NB4 (cell line): ENCODE measurements around the gene DPYD.

Source experiments
- DNase-seq: peaks from one replicate; pipeline ENCODE4 v3.0.0; 2010; ENCODE audit warnings: low read depth
- H3K4me3 ChIP-seq: one replicate; pipeline ENCODE4 v1.5.1; 2011; ENCODE audit warnings: mild to moderate bottlenecking, low read depth, low read length, moderate library complexity
- MYC ChIP-seq: IDR thresholded peaks from 2 replicates; pipeline ENCODE4 v1.6.1; 2011; ENCODE audit warnings: low read depth, low read length
- POLR2A ChIP-seq: IDR thresholded peaks from 2 replicates; pipeline ENCODE4 v1.6.1; 2011; ENCODE audit warnings: mild to moderate bottlenecking; ENCODE audit not compliant: insufficient read length; ENCODE audit errors: extremely low read depth
- TF ChIP-seq, protein P1 (sequence below): IDR thresholded peaks from 2 replicates; pipeline ENCODE4 v1.6.1; 2011; ENCODE audit warnings: low read depth, low read length
- TF ChIP-seq, protein P2 (sequence below): IDR thresholded peaks from one replicate; pipeline ENCODE4 v1.5.1; 2012; ENCODE audit warnings: low read depth, low read length

DPYD gene

DNA sequence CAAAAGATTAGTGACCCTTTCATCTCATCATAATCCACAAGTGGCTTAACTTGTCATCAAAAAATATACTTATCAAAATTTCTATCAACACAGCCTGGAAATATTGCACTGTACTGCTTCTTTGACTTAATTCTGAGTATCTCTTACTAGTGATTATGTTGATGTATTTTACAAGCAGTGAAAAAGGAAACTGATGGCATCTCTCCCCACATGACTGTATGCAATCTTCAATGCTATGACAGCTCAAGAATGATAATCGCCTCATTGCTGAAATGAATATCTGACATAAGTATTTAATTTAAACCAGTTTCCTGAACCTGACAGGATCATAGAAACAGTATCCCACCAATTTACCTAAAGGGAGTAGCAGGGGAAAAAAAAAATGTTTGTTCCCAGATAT is 79.5 kb downstream of the DPYD start:
- DNase-seq = no peak
- H3K4me3 ChIP-seq = no peak overlapping the region
- no peak for TF ChIP-seq MYC
- no peak for TF ChIP-seq POLR2A
- TF ChIP-seq, protein P1, sequence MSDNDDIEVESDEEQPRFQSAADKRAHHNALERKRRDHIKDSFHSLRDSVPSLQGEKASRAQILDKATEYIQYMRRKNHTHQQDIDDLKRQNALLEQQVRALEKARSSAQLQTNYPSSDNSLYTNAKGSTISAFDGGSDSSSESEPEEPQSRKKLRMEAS = no peak
- TF ChIP-seq, protein P2, sequence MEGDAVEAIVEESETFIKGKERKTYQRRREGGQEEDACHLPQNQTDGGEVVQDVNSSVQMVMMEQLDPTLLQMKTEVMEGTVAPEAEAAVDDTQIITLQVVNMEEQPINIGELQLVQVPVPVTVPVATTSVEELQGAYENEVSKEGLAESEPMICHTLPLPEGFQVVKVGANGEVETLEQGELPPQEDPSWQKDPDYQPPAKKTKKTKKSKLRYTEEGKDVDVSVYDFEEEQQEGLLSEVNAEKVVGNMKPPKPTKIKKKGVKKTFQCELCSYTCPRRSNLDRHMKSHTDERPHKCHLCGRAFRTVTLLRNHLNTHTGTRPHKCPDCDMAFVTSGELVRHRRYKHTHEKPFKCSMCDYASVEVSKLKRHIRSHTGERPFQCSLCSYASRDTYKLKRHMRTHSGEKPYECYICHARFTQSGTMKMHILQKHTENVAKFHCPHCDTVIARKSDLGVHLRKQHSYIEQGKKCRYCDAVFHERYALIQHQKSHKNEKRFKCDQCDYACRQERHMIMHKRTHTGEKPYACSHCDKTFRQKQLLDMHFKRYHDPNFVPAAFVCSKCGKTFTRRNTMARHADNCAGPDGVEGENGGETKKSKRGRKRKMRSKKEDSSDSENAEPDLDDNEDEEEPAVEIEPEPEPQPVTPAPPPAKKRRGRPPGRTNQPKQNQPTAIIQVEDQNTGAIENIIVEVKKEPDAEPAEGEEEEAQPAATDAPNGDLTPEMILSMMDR = no peak

DNA sequence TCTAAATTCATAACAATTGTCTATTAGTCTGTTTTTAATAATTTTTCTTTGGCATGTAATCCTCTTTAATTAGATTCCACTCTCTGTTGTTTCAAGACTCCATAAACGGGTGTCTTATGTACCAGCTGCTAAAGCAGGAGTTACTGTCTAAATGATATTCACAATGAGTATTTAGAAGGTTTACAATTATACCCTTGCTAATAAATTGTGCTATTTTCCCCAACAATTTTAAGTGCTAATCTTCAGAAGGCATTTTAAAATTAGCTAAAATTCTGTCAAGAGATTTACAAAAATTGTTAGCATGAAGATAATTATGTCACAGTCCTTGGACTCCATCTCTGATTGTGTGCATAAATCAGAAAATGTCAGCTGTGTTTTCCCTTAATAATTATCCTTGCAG is 83.7 kb downstream of the DPYD start:
- no peak for DNase-seq
- TF ChIP-seq POLR2A (no peak), MYC (no peak)
- TF ChIP-seq, protein P1 = no peak
- TF ChIP-seq, protein P2 = no peak
- H3K4me3 ChIP-seq = no peak overlapping the region

DNA sequence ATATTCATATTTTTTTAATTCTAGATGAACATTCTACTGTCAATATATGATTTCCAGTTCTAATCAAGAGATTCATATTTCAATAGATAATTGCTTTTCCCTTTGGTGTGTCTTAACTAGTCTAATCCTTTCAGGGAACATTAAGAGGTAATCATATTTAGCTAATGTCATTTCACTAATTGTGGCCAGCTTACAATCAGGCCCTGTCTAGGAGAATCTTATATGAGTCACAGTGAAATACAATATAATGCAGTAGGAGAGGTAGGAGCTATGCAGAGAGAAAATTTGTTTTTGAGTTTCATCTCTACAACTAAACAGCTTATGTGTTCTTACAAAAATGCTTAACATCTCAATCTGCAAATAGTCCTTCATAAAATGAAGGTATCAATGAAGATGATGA is 85.9 kb downstream of the DPYD start:
- TF ChIP-seq, protein P2 = no peak
- TF ChIP-seq POLR2A = no peak
- TF ChIP-seq, protein P1 = no peak
- no peak for TF ChIP-seq MYC
- no peak for DNase-seq
- H3K4me3 ChIP-seq = no peak overlapping the region

DNA sequence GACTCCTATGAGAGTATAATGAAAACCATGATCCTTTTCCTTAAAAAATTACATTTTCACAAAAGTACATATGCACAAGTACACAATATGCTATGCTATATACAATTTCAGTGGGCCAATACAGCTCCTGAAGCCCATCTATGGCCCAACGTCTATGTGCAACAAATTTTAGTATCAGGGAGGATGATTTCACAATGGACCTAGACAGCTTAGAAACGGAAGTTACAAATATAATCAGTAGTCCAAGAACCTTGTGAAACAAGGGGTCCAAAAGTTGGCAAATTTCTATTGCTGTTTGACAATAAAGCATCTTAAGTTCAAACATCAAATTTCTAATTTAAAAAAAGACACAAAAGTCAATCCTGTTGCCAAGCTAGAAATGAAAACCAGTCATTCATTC is 87.0 kb downstream of the DPYD start:
- no peak overlapping the region for H3K4me3 ChIP-seq
- TF ChIP-seq, protein P2 = no peak
- TF ChIP-seq POLR2A (no peak), MYC (no peak)
- TF ChIP-seq, protein P1 = no peak
- DNase-seq = peak; percentile 8

DNA sequence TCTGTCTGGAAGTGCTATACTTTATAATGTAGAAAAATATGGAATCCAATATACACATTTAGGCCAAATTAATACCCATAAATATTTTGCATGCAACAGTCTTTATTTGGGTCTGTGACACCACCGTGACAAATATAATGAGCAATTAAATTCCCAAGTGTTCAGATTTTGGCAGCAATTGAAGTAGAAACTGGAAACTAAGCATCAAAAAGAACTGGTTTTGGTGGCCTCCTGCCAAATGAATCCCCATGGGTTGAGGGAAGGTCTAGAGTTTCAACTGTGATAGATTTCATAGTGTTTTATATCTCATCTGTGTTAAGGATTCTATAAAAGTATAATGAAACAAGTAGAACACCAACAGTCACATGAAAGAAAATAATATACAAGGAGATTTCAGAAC is 88.4 kb downstream of the DPYD start:
- TF ChIP-seq, protein P1 = no peak
- TF ChIP-seq MYC = no peak
- TF ChIP-seq POLR2A = no peak
- TF ChIP-seq, protein P2 = no peak
- no peak overlapping the region for H3K4me3 ChIP-seq
- no peak for DNase-seq

DNA sequence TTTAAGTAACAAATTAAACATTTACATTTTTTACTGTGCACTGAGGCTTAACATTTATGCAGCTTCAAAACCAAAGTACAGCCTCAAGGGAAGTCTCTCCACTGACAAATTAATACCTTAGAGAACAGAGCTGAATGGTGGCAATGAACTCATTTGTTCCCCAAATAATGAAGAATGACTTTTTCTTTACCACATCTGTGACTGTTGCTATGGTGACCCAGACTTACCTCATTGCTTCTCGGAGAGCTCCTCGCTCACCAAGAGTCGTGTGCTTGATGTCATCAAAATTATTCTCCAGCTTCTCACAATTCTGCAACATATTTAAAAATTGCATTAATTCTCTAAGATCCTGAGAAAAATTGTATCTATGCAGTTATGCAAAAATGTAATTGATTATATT is 92.9 kb downstream of the DPYD start:
- H3K4me3 ChIP-seq = no peak overlapping the region
- peak; percentile 14 for DNase-seq
- TF ChIP-seq, protein P1 = no peak
- TF ChIP-seq, protein P2 = no peak
- TF ChIP-seq POLR2A = no peak
- TF ChIP-seq MYC = no peak
